GM12892 (cell line): ENCODE results near the gene PTK6.
"Not testable (repeated sequence)": the region's sequence is repeated elsewhere in the genome, so short reads cannot be mapped to it uniquely, and the experiment has no call there.

ENCODE experiments used
- DNase-seq: peaks from one replicate; pipeline ENCODE4 v3.0.0; 2011; ENCODE audit not compliant: insufficient read length
- FAIRE-seq: peaks from 2 replicates; lab custom pipeline; 2011; peaks lifted over from hg19 to GRCh38; lab: Jason Lieb, UNC
- POLR2A ChIP-seq: IDR thresholded peaks from 2 replicates; pipeline ENCODE4 v1.6.1; 2011; ENCODE audit warnings: low read depth, low read length, control low read depth
- POLR2AphosphoS5 ChIP-seq: IDR thresholded peaks from 2 replicates; pipeline ENCODE4 v1.6.1; 2011; ENCODE audit warnings: low read depth, low read length, control low read depth
- TAF1 ChIP-seq: IDR thresholded peaks from 2 replicates; pipeline ENCODE4 v1.6.1; 2011; ENCODE audit warnings: low read depth, mild to moderate bottlenecking, control low read depth, low read length, borderline replicate concordance

Gene PTK6

DNA sequence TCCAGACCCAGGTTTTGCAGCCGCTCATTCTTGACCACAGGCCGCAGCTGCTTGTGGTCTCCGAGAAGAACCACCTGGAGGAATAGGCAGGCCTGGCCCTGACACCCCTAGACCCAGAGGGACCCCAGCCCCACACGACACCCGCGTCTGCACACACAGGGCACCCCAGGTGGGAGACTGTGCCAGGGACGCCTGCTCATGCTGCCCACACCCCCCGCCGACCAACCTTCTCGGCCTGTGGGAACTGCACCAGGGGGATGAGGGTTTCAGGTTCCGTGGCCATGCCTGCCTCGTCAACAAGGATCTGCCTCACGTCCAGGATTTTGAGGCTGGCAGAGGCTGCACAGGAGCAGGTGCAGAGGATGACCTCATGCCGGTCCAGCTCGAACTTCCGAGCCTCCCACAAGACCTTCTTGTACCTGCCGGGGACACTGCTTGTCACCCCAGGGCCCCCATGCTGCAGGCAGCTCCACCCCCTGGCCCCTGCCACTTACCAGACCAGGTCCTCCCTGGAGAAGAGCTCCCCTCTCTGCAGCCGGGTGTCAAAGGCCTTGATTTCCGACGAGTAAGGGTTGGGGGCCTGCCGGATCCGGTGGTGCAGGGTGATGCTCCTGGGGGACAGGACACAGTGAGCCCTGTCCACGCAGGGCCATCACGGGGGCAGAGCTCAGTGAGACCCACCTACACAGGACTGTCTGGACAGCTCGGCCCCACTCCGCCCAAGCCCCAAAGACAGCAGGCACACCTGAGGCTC is 23.9 kb upstream of the PTK6 start:
- TF ChIP-seq TAF1 (no peak), POLR2A (no peak), POLR2AphosphoS5 (no peak)
- DNase-seq, result no peak
- FAIRE-seq, result no peak

DNA sequence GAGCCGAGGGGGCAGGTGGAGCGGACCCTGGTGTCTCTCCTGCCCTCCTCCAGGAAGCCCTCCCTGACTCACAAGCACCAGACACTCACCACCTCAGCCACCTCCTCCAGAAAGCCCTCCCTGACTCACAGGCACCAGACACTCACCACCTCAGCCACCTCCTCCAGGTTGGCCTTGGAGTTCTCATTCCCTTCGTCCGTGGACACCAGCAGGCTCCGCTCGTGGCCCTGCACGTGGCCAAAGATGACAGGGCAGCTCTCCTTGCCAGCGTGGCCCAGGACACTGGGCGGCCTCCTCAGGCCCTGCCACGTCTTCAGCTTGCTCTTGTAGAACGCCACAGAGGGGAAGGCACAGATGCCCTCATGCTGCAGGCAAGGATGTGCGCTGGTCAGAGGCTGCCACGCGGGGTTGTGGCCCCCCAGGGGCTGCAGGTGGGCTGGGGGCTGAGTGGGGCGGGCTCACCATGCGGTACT is 23.2 kb upstream of the PTK6 start:
- FAIRE-seq (no peak), DNase-seq (no peak)
- TF ChIP-seq POLR2AphosphoS5 (no peak), POLR2A (no peak), TAF1 (no peak)

DNA sequence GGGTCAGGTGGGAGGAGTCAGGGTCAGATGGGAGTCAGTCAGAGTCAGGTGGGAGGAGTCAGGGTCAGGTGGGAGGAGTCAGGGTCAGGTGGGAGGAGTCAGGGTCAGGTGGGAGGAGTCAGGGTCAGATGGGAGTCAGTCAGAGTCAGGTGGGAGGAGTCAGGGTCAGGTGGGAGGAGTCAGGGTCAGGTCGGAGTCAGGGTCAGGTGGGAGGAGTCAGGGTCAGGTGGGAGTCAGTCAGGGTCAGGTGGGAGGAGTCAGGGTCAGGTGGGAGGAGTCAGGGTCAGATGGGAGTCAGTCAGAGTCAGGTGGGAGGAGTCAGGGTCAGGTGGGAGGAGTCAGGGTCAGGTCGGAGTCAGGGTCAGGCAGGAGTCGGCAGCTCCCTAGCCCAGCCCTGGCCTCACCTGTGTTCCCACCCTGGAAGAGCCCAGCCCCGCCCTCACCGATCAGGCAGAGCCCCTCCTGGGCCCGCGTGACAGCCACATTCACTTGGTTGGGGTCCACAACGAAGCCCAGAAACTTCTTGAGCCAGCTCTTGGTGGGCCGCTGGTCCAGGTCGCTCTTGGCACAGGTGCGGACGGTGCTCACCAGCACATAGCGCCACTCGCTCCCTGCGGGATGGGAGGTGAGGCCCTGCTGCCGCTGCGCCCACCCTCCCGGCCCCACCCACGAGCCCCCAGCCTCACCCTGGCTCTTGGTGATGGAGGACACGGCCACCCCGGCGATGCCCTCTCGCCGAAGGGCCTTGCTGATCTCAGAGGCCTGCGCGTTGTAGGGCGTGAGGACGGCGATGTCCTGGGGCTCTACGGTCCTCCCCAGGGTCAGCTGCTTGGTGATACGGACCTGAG is 22.5 kb upstream of the PTK6 start:
- DNase-seq, FAIRE-seq: not testable (repeated sequence)

DNA sequence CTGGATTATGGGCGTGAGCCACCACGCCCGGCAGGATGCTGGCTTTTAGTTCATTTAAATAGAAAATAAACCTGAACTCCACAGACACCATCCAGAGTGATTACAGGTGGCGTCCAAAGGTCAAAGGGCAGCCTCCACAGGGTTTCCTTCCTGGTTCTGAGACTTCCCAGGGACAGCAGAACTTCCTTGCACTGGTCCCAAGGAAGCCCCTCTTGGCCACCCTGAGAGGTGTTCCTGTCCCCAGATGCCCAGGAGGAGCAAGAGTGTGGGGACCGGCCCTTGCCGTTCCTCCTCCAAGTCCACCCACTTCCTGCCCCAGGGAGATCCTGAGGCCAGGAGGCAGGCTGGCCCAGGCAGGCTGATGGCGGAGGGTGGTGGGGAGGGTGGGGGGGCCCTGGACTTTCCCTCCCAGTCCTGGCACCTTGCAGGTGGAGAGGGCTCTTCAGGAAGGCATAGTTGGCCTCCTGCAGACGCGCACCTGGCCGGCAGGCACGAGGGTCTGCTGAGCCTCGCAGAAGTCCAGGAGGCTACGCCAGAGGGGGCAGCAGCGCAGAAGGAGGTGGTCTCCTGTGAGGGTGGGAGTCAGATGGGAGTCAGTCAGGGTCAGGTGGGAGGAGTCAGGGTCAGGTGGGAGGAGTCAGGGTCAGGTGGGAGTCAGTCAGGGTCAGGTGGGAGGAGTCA is 21.8 kb upstream of the PTK6 start:
- no peak for FAIRE-seq
- no peak for TF ChIP-seq POLR2AphosphoS5
- TF ChIP-seq TAF1, result no peak
- no peak for TF ChIP-seq POLR2A
- DNase-seq, result no peak

DNA sequence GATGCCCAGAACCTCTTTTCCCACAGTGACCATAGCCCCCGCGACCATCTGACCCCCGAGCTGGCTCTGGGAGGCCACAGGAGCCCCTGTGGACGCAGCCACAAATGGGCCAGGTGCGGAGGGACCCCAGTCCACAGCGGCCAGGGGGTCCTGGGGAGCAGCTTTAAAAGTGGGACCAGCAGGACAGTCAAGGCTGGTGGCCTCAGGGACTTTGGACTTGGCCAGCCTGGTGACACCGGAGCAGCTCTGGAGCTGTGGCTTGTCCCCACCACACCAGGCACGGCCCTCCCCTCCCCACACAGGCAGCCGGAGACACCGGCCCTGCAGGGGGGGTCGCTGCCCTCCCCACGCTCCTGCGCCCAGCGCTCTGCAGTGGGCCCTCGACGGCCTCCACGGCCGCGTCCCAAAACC is 20.3 kb upstream of the PTK6 start:
- no peak for DNase-seq
- no peak for TF ChIP-seq TAF1
- no peak for TF ChIP-seq POLR2A
- no peak for TF ChIP-seq POLR2AphosphoS5
- no peak for FAIRE-seq

DNA sequence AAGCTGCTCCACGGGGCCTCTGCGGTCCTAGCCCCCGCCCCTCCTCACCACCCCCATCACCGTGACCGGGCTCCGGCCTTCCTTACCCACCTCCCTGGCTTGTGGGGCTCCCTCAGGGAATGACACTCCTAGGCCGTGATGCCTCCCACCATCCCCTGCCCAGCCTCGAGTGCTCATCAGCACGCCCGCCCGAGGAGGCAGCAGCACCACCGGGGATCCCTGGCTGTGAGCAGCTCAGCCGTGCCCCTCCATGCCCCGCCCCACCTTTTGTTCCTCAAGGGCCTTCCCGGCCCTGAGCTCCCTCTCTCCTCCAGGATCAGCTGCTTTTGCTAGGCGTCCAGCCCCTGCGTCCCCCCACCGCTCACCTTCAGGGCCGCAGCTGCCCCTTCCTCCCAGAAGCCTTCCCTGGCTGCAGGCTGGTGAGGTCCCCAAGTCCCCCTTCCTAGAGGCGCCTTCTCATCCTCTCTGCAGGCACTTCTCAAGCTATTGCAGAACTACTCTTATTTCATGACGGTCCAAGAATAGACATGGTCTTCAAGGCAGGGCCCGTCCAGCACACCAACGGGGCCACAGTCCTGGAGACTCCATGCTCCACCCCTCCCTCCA is 19.8 kb upstream of the PTK6 start:
- FAIRE-seq, result no peak
- no peak for DNase-seq

DNA sequence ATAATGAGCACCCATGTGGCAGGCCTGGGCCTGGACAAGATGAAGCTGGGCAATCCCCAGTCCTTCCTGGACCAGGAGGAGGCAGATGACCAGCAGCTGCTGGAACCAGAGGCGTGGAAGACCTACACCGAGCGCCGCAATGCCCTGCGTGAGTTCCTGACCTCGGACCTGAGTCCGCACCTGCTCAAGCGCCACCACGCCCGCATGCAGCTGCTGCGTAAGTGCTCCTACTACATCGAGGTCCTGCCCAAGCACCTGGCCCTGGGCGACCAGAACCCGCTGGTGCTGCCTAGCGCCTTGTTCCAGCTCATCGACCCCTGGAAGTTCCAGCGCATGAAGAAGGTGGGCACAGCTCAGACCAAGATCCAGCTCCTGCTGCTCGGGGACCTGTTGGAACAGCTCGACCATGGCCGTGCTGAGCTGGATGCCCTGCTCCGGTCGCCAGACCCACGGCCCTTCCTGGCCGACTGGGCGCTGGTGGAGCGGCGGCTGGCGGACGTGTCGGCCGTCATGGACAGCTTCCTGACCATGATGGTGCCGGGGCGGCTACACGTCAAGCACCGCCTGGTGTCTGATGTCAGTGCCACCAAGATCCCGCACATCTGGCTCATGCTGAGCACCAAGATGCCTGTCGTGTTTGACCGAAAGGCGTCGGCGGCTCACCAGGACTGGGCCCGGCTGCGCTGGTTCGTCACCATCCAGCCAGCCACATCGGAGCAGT is 18.6 kb upstream of the PTK6 start:
- no peak for FAIRE-seq
- no peak for DNase-seq
- TF ChIP-seq POLR2AphosphoS5, result no peak

More for the DNA sequence above, 19.8 kb upstream of the PTK6 start:
- no peak for TF ChIP-seq TAF1
- TF ChIP-seq POLR2AphosphoS5, result 0 out of 2 replicates have a peak, but pooled peaks have one; percentile 40

DNA sequence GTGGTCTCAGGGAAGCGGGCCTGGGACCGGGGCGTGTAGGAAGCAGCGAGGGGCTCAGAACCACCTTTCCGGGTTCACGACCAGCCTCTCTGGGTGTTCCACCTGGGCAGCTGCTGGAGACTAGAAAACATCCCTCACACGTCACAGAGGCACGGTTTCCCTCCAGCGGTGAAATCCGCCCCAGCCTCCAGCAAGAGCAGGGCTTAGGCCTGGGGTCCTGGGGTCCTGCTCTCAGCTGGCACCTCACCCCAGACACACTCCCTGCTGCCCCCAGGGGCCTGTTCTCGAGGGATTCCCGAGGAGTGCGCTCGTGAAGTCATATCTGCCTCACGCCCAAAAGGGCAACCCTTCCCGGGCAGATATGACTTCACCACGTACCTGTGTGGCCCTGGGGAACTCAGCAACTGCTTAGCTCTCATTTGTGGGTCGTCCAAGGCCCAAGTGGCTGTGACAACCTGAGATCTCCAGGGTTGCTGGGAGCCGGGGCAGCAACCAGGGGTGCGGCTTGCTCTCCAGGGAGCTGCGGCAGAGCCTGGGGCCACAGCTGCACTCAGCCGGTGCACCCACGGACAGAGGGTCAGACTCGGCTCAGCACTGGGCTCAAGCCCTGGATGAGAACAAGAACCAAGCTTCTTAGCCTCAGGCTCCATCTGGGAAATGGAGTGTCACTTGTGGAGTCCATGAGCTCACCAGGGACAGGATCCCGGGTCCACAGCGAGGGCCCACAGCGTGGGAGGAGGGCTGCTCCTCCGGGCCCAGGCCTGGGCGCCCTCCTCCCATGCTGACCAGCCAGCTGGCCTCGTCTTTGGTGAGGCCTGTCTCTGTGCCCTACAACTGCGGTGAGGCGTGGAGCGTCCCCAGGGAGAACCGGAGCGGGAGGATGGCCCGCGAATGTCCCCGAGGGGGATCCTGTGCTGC is 17.4 kb upstream of the PTK6 start:
- TF ChIP-seq POLR2AphosphoS5, result no peak
- no peak for TF ChIP-seq POLR2A
- no peak for TF ChIP-seq TAF1
- peak; percentile 92 for FAIRE-seq
- no peak for DNase-seq

DNA sequence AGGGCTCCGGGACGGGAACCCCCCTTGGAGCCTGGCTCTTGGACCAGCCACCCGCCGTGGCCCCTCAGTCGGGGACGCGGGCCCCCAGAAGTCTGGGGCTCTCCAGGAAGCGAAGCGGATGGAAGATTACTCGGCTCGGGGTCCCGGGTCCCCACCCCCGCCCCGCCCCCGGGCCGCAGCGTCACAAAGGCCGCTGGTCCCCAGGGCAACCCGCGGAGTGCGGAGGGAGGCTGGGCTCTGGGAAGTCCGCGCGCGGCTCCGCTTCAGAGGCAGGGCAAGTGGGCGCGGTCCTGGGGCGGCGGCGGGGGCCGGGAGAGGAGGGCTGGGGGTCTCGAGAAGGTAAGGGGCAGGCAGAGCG is 16.7 kb upstream of the PTK6 start, which contains the start of gene FNDC11:
FNDC11 (plus strand) TSS at position 227 of the 358 bp plus-strand sequence. CDS start 1,505 bp downstream, outside the sequence.
- FAIRE-seq (no peak), DNase-seq (no peak)
- no peak for TF ChIP-seq POLR2A
- no peak for TF ChIP-seq POLR2AphosphoS5
- TF ChIP-seq TAF1, result no peak
